Activated T-helper 1 cell treated with Interleukin-2 at 50 U/mL for 16 hours (primary cell): Measurements from ENCODE around the gene HDGFL2.

Experiments
- DNase-seq: peaks from one replicate; pipeline ENCODE4 v3.0.0-alpha.2; 2020; ENCODE audit warnings: low read depth

The HDGFL2 gene

DNA sequence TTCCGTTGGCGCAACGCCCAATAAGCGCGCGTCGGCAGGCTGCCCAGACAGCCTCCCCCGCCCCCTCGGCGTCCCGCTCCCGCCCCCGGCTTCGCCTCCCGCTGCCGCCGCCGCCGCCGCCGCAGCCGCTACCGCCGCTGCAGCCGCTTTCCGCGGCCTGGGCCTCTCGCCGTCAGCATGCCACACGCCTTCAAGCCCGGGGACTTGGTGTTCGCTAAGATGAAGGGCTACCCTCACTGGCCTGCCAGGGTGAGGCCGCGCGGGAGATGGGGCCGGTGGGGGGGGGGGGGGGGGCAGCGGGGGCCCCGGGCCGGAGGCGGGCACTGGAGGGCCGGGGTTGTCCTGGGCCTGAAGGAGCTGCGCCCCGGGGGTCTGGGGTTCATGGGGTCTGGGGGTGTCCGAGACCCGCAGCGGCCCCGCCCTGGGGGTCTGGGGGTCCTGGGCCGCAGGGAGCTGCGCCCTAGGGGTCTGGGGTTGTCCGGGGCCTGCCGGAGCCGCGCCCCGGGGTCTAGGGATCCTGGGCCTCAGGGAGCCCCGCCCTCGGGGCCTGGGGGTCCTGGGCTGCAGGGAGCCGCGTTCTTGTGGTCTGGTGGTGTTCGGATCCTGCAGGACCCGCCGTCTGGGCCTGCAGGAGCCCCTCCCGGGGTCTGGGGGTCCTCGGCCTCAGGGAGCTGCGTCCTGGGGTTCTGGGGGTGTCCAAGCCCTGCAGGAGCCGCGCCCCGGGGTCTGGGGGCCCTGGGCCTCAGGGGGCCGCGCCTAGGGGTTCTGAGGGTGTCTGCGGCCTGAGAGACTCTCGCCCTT lies at the start of gene HDGFL2:
TSS of gene HDGFL2 (plus strand) at position 124 of the 801 bp plus-strand sequence. CDS start at position 178, 54 bp downstream.
- no peak for DNase-seq

DNA sequence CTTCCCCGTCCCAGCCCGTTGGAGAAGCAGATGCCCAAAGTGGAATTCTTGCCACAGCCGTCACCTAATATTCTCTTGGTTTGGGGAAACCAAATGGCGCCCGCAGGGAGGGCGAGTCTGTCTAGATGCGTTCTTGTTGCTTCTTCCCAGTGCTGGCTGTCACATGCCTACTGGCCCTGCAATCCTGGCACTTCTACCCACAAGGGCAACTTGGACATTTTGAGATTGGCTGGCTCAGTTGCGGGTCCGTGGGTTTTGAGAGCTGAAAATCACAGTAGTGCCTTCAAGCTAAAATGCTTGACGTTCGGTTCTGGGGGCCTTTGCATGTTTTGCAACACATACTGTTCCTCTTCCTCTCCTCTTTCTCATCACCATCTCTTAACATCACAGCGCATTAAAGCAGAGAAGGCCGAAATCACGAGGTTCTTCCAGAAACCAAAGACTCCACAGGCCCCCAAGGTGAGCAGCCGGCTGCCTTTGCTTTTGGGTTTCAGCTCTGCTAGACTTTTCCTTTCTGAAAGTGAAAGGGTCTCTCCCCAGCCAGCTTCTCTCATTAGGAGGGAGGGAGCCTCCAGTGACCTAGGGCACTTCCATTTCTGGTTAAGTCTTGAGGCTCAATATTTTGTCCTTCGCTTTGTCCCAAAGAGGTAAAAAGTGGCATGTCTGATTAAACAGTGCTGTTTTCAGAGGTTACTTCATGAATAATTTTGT lies 48.5 kb upstream of the HDGFL2 start:
- no peak for DNase-seq

DNA sequence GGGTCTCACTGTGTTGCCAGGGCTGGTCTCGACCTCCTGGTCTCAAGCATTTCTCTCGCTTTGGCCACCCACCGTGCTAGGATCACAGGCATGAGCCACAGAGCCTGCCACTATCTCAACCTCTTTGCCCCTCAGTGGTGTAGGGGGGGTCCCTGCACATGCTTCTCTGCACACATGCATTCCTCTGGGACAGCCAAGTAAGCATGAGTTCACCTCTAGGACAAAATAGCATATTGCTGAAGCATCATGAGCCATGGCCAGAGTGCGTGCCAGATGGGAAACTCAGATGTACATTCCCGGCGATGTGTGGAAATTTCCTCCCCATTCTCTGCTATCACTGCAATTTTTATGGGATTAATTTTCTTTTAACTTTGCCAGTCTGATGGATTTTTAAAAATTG lies 46.6 kb upstream of the HDGFL2 start:
- DNase-seq, result no peak

DNA sequence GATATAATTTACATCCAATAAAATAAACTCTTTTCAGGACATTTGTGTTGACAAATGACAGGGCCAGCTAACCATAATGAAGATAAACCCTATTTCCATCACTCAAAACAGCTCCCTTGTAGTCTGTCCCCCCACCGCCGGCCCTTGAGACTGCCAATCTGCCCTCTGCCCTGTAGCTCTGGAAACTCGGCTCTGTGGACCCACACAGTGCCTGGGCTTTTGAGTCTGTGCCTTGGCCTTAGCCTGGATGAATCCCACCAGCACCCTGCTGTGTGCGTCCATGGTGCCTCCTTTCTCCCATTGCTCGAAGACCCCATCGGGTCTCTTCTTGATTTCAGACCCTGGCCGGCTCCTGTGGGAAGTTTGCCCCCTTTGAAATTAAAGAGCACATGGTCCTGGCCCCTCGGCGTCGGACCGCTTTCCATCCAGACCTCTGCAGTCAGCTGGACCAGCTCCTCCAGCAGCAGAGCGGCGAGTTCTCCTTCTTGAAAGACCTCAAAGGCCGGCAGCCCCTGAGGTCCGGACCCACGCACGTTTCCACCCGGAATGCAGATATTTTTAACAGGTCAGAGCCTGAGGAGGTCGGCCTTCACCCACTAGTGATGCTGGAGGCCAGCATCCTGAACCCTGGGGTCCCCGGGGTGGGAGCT lies 43.6 kb upstream of the HDGFL2 start:
- DNase-seq, result no peak

DNA sequence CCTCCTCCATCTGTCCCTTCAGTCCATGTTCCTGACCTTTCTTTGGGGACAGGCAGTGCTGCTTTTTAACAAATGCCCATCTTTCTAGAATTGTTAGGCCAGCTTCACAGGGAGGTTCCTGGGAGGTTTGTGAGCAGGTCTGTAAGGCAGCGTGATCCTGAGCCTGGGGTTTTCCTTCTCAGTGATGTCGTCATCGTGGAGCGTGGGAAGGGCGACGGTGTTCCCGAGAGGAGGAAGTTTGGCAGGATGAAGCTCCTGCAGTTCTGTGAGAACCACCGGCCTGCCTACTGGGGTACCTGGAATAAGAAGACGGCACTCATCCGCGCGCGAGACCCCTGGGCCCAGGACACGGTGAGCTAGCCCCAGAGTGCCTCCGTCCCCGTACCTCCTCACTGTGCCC lies 42.8 kb upstream of the HDGFL2 start:
- DNase-seq, result no peak

DNA sequence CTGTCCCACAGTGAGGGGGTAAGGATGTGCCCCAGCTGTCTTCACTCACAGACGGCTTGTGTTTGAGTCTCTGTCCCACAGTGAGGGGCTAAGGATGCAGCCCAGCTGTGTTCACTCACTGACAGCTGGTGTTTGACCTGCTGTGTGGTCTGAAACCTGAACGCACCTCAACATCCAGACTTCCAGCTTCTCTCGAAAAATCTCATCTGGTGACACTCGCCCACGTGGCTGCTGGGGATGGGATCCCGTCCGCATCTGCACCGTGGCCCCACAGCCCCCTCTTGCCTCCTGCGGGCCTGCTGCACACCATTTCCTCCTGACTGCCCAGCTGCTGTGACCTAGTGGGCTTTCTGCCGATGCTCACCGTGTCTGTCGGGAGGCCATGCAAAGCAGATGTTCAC lies 42.3 kb upstream of the HDGFL2 start:
- DNase-seq, result no peak

DNA sequence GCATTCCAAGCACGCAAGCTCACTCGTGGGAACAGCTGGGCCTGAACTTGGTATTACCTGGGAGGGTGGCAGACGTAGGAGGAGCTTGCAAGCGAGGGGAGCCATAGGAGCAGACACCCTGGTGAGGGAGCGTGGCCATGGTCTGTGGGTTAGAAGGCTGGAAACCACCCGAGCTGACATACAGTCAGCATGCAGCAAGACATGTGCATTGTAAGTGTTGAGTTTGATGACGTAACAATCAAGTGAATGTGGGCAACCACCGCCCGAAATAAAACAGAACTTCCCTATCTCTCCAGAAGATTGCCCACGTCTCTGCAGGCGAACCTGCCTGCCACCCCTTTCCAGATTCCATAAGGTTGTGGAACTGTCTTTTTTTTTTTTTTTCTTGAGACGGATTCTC lies 41.3 kb upstream of the HDGFL2 start:
- no peak for DNase-seq

DNA sequence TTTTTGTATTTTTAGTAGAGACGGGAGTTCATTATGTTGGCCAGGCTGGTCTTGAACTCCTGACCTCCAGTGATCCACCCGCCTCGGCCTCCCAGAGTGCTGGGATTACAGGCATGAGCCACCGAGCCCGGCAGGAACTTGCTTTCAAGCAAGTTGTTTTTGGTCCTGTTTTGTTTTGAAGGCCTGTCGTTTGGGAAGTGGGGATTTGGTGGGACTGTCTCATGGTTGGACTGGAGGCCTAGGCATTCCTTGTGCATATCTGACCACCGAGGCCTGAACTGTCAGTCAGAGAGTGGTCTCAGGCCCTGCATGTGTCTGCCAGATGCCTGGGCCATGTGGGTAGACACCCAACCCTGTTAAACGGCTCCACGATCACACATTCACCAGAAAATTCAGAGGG lies 40.8 kb upstream of the HDGFL2 start:
- DNase-seq, result no peak

DNA sequence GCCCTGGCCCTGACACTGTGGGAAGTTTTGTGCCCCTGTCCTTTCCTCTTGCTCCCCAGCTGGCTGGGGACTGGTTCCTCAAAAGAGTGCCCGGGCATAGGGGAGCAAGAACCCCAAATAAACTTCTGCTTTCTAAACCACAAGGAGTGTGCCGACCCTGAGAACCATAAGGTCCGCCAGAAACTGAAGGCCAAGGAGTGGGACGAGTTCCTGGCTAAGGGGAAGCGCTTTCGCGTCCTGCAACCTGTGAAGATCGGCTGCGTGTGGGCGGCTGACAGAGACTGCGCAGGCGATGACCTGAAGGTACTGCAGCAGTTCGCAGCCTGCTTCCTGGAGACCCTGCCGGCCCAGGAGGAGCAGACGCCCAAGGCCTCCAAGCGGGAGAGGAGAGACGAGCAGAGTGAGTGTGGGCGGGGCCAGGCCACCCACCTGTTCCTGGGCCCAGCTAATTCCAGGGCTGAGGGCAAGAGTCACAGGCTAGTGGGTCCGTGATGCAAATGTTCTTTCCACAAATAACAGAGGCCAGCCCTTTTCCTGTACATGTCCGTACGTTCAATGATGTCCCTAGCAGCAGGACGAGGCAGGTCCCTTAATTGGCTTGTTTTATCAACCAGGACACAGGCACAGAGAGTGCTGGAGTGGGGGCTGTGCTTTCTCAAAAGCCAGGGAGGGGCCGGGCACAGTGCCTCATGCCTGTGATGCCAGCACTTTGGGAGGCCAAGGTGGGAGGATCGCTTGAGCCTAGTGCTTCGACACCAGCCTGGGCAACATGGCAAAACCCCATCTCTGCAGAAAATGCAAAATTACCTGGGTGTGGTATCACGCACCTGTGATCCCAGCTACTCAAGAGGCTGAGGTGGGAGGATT lies 40.1 kb upstream of the HDGFL2 start:
- no peak for DNase-seq

DNA sequence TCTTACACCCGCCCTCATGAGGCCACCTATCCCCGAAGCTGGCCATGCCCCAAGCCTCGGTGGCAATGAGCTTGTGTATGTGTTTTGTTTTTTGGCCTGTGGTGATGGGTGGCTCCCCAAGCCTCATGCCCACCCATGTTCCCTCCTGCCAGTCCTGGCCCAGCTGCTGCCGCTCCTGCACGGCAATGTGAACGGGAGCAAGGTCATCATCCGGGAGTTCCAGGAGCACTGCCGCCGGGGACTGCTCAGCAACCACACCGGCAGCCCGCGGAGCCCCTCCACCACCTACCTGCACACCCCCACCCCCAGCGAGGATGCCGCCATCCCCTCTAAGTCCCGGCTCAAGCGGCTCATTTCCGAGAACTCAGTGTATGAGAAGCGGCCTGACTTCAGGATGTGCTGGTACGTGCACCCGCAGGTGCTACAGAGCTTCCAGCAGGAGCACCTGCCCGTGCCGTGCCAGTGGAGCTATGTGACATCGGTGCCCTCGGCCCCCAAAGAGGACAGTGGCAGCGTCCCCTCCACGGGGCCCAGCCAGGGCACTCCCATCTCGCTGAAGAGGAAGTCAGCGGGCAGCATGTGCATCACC lies 39.1 kb upstream of the HDGFL2 start:
- DNase-seq, result no peak

DNA sequence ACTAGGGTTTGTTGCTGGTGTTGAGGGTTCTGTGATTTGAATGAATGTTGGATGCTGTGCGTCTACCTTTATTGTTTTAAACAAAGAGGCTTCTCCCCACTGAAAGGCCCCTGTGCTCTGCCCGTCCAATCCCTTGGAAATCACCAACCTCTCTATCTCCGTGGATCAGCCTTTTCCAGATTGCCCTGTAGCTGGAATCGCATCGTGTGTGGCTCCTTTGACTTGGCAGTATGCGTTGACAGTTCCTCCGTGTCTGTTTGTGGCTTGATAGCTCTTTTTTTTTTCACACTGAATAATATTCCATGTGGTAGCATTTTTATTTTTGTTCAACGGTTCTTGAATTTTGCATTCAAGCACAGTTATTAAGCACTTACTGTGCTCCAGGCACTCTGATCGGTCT lies 37.7 kb upstream of the HDGFL2 start:
- no peak for DNase-seq

DNA sequence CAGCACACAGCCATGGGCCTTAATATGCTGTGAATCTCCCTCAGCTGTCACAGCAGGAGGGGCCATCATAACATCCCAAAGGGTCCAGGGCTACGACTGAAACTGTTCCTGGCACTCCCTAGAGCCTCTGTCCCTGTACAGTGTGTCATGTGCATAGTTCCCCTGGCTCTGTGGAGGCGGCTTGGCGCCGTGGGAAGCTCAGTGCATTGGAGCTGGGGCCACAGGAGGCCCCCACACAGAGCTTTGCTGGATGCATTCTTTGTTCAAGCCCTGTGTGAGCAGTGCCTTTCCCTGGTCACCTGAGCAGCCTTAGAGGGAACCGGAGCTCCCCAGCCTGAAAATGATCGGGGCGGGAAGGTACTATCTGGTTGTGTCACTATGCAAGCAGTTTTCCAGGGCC lies 35.9 kb upstream of the HDGFL2 start:
- DNase-seq, result no peak

DNA sequence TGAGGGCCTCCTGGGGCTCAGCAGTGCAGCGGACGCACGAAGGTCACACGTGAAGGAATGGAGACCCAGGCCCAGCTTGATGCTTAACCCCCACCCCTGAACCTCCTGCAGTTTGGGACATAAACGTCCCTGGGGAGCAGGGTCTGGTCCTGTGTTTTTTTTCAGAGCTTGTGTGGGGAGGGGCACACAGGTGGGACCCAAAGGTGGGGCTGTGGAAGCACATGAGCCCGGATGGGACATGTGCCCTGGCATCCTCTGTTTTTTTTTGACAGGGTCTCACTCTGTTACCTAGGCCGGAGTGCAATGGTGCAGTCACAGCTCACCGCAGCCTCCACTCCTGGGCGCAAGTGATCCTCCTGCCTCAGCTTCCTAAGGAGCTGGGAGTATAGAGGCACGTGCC lies 35.0 kb upstream of the HDGFL2 start:
- no peak for DNase-seq

DNA sequence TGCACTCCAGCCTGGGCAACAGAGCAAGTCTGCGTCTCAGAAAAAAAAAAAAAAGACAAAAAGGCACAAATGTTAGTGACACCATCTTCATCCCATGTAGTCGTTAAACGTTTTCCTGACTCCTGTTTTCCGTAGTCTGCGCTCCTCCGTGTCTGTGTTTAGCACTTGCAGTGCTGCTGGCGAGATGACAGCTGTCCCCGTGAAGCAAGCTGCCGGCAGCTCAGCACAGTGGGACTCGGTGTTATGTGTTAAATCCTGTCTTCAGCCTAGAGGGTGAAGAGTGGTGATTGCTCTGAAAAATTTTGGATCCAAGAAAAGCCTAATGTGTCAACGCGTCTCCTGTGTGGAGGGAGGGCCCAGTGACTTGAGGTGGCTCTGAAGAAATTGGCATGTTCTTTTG lies 32.9 kb upstream of the HDGFL2 start:
- DNase-seq, result no peak

DNA sequence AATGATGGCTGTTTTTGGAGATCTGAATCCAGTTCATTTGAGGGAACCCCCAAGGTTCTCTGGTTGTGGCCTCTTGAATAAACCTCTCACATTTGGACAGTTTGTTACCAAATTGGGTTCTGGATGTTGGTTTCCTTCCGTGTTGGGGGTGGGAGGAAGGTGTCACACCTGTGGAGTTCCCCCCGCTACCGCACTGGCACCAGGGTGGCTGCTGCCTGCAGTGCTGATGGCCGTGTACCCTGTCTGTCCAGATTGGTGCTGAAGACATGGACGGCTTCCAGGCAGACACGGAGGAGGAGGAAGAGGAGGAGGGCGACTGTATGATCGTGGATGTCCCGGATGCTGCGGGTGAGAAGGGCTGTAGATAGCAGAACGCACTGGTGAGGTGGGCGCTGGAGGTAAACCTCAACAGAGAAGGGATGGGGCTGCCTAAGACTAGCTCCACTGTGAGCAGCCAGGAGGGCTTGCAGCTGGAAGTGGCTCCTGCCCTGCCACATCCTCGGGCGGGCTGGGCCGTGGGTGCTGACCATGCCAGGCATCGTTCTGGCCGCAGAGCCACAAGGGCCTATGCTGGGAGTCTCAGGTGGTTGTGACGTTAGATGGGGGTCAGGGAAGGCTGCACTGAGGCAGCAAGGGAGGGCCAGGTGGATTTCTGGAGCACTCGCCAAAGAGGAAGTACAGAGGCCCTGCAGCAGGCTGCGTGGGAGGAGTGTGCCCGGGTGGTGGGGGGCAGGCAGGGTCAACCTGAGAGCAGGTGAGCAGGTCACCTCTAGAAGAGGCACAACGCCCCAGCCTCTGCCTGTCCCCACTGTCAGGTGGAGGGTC lies 29.9 kb upstream of the HDGFL2 start:
- DNase-seq, result no peak

DNA sequence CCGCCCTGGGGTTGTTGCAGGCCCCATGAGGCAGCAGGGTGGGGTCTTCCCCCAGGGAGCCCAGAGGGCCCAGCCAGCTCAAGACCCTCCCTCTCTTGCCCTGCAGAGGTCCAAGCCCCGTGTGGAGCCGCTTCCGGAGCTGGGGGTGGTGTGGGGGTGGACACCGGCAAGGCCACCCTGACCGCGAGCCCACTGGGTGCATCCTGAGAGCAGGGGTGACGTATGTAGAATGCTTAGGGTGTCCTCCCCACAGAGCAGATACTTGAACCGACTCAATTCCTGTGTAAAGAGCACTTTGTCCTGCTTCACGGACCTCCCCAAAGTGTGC lies 29.3 kb upstream of the HDGFL2 start:
- DNase-seq, result no peak

DNA sequence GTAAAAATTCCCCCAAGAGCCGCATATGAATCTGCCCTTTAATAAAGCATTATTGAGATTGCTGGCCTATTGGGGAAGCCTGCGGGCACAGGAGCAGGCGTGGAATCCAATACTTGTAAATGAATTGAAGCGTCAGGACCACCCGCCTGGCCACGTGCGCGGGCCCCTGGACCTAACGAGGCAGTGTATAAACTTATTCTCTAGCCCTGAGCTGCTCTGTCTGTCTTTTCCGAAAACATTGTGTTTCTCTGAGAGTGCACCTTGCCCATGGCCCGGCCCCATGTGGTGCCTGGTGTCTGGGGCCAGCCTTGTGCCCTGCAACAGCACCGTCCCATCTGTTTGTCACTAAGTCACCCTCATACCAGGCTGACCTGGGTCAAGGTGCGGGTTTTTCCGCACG lies 28.9 kb upstream of the HDGFL2 start:
- DNase-seq, result no peak

DNA sequence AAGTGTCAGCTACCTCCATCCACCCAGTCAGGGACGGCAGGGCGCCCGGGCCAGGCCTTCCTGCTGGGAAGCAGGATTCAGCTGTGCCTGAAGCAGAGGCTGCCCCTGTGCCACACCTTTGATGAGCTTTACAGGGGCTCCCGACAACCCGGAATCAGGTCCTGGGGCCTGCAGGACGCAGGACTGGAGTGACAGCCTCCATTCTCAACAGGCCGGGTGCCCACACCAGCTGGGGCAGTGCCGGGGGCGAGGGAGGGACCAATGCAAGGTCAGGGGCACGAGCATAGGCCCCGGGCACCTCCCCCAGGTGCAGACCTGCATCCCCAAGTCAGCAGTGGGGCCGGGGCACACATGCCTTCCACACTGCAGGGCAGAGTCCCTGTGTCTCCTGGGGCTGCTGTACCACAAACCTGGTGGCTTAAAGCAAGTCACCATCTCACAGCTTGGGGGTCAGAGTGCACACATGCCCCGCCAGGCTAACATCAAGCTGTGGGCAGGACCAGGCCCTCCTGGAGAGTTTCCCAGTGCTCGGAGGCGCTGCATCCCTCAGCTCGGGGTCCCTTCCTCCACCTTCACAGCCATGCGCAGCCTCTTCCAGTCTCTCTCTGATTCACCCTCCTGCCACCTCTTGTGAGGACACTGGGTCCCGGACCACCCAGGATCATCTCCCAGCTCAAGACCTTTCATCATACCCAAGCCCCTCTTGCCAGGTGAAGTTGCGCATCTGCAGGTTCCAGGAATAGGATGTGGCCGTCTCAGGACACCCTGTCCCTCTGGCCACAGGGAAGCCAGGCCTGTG lies 27.9 kb upstream of the HDGFL2 start:
- DNase-seq, result no peak

DNA sequence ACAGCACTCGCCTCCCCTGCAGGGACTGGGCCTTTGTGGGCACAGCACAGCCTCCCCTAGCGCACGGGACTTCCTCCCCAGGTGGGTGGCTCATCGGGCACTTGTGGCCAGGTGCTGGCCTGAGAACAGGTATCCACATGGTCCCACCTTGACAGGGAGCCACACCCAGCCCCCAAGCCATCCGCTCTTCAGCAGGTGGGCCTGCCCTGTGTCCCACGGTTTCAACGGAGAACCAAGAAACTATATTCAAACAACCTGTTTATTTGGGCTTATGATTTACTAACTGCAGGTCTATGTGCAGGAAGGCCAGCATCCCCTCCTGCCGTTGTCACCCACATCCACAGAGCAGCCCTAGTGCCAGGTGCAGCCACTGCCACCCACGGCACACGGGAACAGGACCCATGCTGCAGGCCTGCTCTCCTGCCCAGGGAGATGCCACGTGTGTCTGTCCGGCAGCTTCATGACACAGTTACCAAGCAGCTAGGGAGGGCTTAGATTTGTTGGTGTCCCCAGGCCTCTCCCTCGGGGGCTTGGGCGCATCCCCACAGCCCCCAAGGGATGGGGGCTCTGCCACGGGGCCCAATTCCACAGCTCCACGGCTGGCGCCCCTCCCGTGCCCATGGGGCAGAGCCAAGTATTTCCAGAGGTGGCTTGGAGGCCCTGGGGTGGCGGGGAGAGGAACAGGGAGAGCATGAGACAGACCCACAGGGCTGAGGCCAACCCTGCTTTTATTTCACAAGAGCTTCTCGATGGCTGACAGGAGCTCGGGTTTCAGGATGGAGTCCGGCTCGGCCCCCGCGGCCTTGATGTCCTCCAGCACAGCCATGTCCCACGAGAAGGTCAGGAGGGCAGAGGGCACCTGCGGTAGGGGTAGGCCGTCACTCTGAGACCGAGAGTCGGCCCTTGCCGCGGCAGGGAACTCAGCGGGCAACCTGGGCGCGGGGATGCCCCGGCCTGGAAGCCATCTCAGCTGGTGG lies 27.0 kb upstream of the HDGFL2 start:
- DNase-seq, result no peak
